Stimulated activated CD8-positive, alpha-beta memory T cell treated with anti-CD3 and anti-CD28 coated beads, Interleukin-15, amount 100 ng/mL, for 24 hours (primary cell): ENCODE data around the gene RBL1.
"Not testable (repeated sequence)": the region's sequence is repeated elsewhere in the genome, so short reads cannot be mapped to it uniquely, and the experiment has no call there.

Source experiments
- DNase-seq: peaks from one replicate; pipeline ENCODE4 v3.0.0-alpha.2; 2020; ENCODE audit warnings: low read depth

RBL1 gene

GRCh38 chr20:36997121-36997520 lies 98.7 kb downstream of the RBL1 start:
- DNase-seq, result no peak

GRCh38 chr20:36994221-36994620 lies 101.6 kb downstream of the RBL1 start:
- DNase-seq, result not testable (repeated sequence)

- DNase-seq, result no peak
These were observed 102.9 kb downstream of the RBL1 start for GRCh38 chr20:36992802-36993334.

GRCh38 chr20:36991703-36992102 lies 104.1 kb downstream of the RBL1 start:
- DNase-seq, result no peak

GRCh38 chr20:36989797-36990196 lies 106.0 kb downstream of the RBL1 start:
- DNase-seq, result no peak

GRCh38 chr20:36988494-36988966 lies 107.3 kb downstream of the RBL1 start:
- no peak for DNase-seq

- no peak for DNase-seq
These were observed 111.5 kb downstream of the RBL1 start for GRCh38 chr20:36984257-36984638.

GRCh38 chr20:36975099-36975818 lies 120.5 kb downstream of the RBL1 start:
- no peak for DNase-seq

- DNase-seq, result no peak
These were observed 121.1 kb downstream of the RBL1 start for GRCh38 chr20:36974660-36975059.

- no peak for DNase-seq
These were observed 124.7 kb downstream of the RBL1 start for GRCh38 chr20:36971103-36971502.

- no peak for DNase-seq
These were observed 126.2 kb downstream of the RBL1 start for GRCh38 chr20:36969478-36970186.

GRCh38 chr20:36969051-36969450 lies 126.7 kb downstream of the RBL1 start:
- no peak for DNase-seq

GRCh38 chr20:36967636-36968035 lies 128.2 kb downstream of the RBL1 start:
- DNase-seq, result no peak

GRCh38 chr20:36966965-36967364 lies 128.8 kb downstream of the RBL1 start:
- not testable (repeated sequence) for DNase-seq

- DNase-seq, result not testable (repeated sequence)
These were observed 133.3 kb downstream of the RBL1 start for GRCh38 chr20:36962354-36962941.

- no peak for DNase-seq
These were observed 136.6 kb downstream of the RBL1 start for GRCh38 chr20:36959242-36959641.

GRCh38 chr20:36957875-36958667 lies 137.7 kb downstream of the RBL1 start:
- no peak for DNase-seq

GRCh38 chr20:36956674-36957073 lies 139.1 kb downstream of the RBL1 start:
- DNase-seq, result no peak

- DNase-seq, result no peak
These were observed 139.8 kb downstream of the RBL1 start for GRCh38 chr20:36956016-36956415.

GRCh38 chr20:36951979-36952738 lies 143.6 kb downstream of the RBL1 start:
- DNase-seq, result no peak
